Neural cell (in vitro differentiated cells): ENCODE data around the gene FSHR. TPM values are rescaled to one million over a fixed set of nuclear protein-coding genes. Genes with fewer than 3 reads are reported as not detected.
A peak's percentile ranks its signal among the peaks of the same experiment; 100 is the strongest.

ENCODE experiments used
- H2AFZ ChIP-seq: fragments of 200-600, 300-800 bp; sonication (generic), shearing (Covaris generic); 2 replicates; pipeline ENCODE4 v1.6.0; 2014; ENCODE audit warnings: low read depth, mild to moderate bottlenecking, antibody characterized with exemption, low read length, moderate library complexity
- H3F3A ChIP-seq: fragments of 200-600 bp; shearing (Covaris generic); 2 replicates; pipeline ENCODE4 v1.6.1; 2016; ENCODE audit warnings: mild to moderate bottlenecking, moderate library complexity, mixed read lengths, antibody characterized with exemption, low read length; ENCODE audit not compliant: insufficient read depth, poor library complexity, severe bottlenecking
- H3K27ac ChIP-seq: fragments of 200-600, 300-800 bp; sonication (generic), shearing (Covaris generic); 2 replicates; pipeline ENCODE4 v1.5.1; 2014; ENCODE audit warnings: mild to moderate bottlenecking, low read length, moderate library complexity
- H3K27me3 ChIP-seq: fragments of 300-800, 200-600 bp; sonication (generic), shearing (Covaris generic); 2 replicates; pipeline ENCODE4 v1.6.0; 2014; ENCODE audit warnings: mild to moderate bottlenecking, low read depth, low read length, moderate library complexity; ENCODE audit not compliant: insufficient read depth
- H3K36me3 ChIP-seq: fragments of 300-800, 200-600 bp; sonication (generic), shearing (Covaris generic); 2 replicates; pipeline ENCODE4 v1.5.1; 2014; ENCODE audit warnings: mild to moderate bottlenecking, antibody characterized with exemption, low read length, moderate library complexity; ENCODE audit not compliant: insufficient read depth
- H3K4me2 ChIP-seq: fragments of 300-800, 200-600 bp; sonication (generic), shearing (Covaris generic); 2 replicates; pipeline ENCODE4 v1.6.0; 2014; ENCODE audit warnings: mild to moderate bottlenecking, low read length
- H3K4me3 ChIP-seq: fragments of 300-800, 200-600 bp; sonication (generic), shearing (Covaris generic); 2 replicates; pipeline ENCODE4 v1.5.1; 2014; ENCODE audit warnings: mild to moderate bottlenecking, low read length, moderate library complexity
- H3K79me2 ChIP-seq: fragments of 200-600 bp; shearing (Covaris generic); replicated peaks from 2 replicates; pipeline ENCODE4 v1.6.0; 2014; ENCODE audit warnings: mild to moderate bottlenecking, low read length, moderate library complexity; ENCODE audit not compliant: insufficient read depth
- H3K9ac ChIP-seq: fragments of 300-800, 200-600 bp; sonication (generic), shearing (Covaris generic); 2 replicates; pipeline ENCODE4 v1.6.1; 2016; ENCODE audit warnings: mild to moderate bottlenecking, low read length, mixed read lengths
- H3K9me2 ChIP-seq: fragments of 200-600 bp; shearing (Covaris generic); 2 replicates; pipeline ENCODE4 v1.6.1; 2016; ENCODE audit warnings: mild to moderate bottlenecking, low read length, mixed read lengths; ENCODE audit not compliant: insufficient read depth
- H3K9me3 ChIP-seq: fragments of 200-600, 300-800 bp; sonication (generic), shearing (Covaris generic); 2 replicates; pipeline ENCODE4 v1.6.1; 2016; ENCODE audit warnings: mild to moderate bottlenecking, mixed run types, low read length, moderate library complexity, mixed read lengths
- H4K20me1 ChIP-seq: fragments of 200-600 bp; shearing (Covaris generic); 2 replicates; pipeline ENCODE4 v1.6.1; 2016; ENCODE audit warnings: mild to moderate bottlenecking, mixed run types; ENCODE audit not compliant: insufficient read depth
- EP300 ChIP-seq: fragments of 450-650 bp; conservative IDR thresholded peaks from 2 replicates; pipeline ENCODE4 v1.6.1; 2014; ENCODE audit warnings: antibody characterized with exemption, mild to moderate bottlenecking, moderate library complexity; ENCODE audit not compliant: poor library complexity, severe bottlenecking
- EZH2 ChIP-seq: fragments of 200-600, 300-800 bp; shearing (Covaris generic), sonication (generic); IDR thresholded peaks from 2 replicates; pipeline ENCODE4 v1.6.1; 2014; ENCODE audit warnings: antibody characterized with exemption, low read length, borderline replicate concordance, mild to moderate bottlenecking; ENCODE audit not compliant: insufficient read depth, poor library complexity, severe bottlenecking
- MXI1 ChIP-seq: fragments of 450-650 bp; conservative IDR thresholded peaks from 2 replicates; pipeline ENCODE4 v1.6.1; 2014; ENCODE audit warnings: antibody characterized with exemption, mild to moderate bottlenecking; ENCODE audit not compliant: poor library complexity, severe bottlenecking
- POLR2AphosphoS5 ChIP-seq: IDR thresholded peaks from 2 replicates; pipeline ENCODE4 v1.6.1; 2012
- RAD21 ChIP-seq: fragments of 450-650 bp; conservative IDR thresholded peaks from 2 replicates; pipeline ENCODE4 v1.6.1; 2014; ENCODE audit warnings: antibody characterized with exemption, mild to moderate bottlenecking, moderate library complexity
- SMC3 ChIP-seq: fragments of 450-650 bp; conservative IDR thresholded peaks from 2 replicates; pipeline ENCODE4 v1.6.1; 2014; ENCODE audit warnings: antibody characterized with exemption, mild to moderate bottlenecking, moderate library complexity; ENCODE audit not compliant: poor library complexity
- TAF1 ChIP-seq: IDR thresholded peaks from 2 replicates; pipeline ENCODE4 v1.6.1; 2012; ENCODE audit warnings: low read depth
- polyA plus RNA-seq: library from polyadenylated mRNA; depleted of rRNA; stranded (reverse); fragments of >200 nt; gene quantifications from 2 replicates; pipeline ENCODE4 v1.2.3, GENCODE V29; 2014
- TF ChIP-seq, protein P1 (sequence below): IDR thresholded peaks from 2 replicates; pipeline ENCODE4 v1.6.1; 2012; ENCODE audit warnings: borderline replicate concordance
- TF ChIP-seq, protein P2 (sequence below): fragments of 450-650 bp; IDR thresholded peaks from 2 replicates; pipeline ENCODE4 v1.5.1; 2014; ENCODE audit warnings: antibody characterized with exemption, mild to moderate bottlenecking, moderate library complexity; ENCODE audit not compliant: poor library complexity, severe bottlenecking

Gene FSHR
- polyA plus RNA-seq, 1 donor from 2014 or later: not detected

DNA sequence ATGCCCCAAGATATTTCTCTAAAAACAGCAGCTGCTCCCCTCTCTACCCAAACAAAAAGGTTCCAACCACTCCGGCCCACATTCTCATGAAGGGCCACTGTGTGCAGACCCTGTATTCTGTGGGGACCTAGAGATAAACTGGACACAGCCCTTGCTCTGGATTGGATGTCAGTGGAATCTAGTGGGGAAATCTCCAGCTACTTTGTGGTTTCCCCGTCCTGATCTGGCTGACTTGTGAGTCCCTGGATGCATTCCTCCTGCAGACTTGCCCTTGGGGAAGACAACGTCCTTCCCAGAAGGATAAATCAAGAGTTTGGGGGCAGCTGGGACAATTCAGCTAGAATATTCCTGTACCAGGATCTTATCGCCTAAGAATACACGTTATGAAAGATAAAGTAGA is 151.1 kb downstream of the FSHR start:
- H3K9ac ChIP-seq: no peak overlapping the region
- H3K4me2 ChIP-seq: no peak overlapping the region
- no peaks in the 10 kb centered on the region for H3K79me2 ChIP-seq
- H3K9me3 ChIP-seq: no peaks in the 10 kb centered on the region
- H4K20me1 ChIP-seq: no peaks in the 10 kb centered on the region
- H2AFZ ChIP-seq: no peak overlapping the region
- no peaks in the 10 kb centered on the region for H3K36me3 ChIP-seq
- peak overlapping the region; percentile 87 for H3K27ac ChIP-seq
- H3K9me2 ChIP-seq: no peaks in the 10 kb centered on the region
- H3K4me3 ChIP-seq: no peak overlapping the region
- H3F3A ChIP-seq: no peaks in the 10 kb centered on the region
- TF ChIP-seq RAD21: no peak
- TF ChIP-seq SMC3: no peak
- no peak for TF ChIP-seq EP300
- TF ChIP-seq, protein P1, sequence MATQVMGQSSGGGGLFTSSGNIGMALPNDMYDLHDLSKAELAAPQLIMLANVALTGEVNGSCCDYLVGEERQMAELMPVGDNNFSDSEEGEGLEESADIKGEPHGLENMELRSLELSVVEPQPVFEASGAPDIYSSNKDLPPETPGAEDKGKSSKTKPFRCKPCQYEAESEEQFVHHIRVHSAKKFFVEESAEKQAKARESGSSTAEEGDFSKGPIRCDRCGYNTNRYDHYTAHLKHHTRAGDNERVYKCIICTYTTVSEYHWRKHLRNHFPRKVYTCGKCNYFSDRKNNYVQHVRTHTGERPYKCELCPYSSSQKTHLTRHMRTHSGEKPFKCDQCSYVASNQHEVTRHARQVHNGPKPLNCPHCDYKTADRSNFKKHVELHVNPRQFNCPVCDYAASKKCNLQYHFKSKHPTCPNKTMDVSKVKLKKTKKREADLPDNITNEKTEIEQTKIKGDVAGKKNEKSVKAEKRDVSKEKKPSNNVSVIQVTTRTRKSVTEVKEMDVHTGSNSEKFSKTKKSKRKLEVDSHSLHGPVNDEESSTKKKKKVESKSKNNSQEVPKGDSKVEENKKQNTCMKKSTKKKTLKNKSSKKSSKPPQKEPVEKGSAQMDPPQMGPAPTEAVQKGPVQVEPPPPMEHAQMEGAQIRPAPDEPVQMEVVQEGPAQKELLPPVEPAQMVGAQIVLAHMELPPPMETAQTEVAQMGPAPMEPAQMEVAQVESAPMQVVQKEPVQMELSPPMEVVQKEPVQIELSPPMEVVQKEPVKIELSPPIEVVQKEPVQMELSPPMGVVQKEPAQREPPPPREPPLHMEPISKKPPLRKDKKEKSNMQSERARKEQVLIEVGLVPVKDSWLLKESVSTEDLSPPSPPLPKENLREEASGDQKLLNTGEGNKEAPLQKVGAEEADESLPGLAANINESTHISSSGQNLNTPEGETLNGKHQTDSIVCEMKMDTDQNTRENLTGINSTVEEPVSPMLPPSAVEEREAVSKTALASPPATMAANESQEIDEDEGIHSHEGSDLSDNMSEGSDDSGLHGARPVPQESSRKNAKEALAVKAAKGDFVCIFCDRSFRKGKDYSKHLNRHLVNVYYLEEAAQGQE: no peak
- TF ChIP-seq, protein P2, sequence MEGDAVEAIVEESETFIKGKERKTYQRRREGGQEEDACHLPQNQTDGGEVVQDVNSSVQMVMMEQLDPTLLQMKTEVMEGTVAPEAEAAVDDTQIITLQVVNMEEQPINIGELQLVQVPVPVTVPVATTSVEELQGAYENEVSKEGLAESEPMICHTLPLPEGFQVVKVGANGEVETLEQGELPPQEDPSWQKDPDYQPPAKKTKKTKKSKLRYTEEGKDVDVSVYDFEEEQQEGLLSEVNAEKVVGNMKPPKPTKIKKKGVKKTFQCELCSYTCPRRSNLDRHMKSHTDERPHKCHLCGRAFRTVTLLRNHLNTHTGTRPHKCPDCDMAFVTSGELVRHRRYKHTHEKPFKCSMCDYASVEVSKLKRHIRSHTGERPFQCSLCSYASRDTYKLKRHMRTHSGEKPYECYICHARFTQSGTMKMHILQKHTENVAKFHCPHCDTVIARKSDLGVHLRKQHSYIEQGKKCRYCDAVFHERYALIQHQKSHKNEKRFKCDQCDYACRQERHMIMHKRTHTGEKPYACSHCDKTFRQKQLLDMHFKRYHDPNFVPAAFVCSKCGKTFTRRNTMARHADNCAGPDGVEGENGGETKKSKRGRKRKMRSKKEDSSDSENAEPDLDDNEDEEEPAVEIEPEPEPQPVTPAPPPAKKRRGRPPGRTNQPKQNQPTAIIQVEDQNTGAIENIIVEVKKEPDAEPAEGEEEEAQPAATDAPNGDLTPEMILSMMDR: no peak
- TF ChIP-seq EZH2: no peak
- TF ChIP-seq POLR2AphosphoS5: no peak
- H3K27me3 ChIP-seq: no peaks in the 10 kb centered on the region

DNA sequence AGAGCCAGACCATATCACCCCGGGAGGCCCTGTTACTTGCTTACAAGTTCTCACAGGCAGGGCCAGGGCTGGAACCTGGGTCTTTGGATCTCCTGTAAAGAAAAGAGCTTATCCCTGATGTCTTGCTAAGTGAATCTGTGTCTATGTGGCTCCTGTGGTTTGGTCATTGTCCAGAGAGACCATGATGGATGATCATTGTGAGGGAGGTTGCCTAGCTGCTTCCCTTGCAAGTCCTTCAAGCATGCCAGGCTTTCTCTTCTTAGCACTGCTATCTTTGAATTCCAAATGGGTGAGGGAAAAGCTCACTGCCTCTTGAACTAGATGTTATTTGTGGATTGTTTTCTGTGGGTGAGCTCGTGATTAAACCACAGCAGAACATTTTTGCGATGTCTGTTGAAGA is 151.6 kb downstream of the FSHR start:
- Histone ChIP-seq H3K4me2 (no peak overlapping the region), H2AFZ (no peak overlapping the region), H3K79me2 (no peaks in the 10 kb centered on the region), H3F3A (no peaks in the 10 kb centered on the region), H3K4me3 (no peak overlapping the region), H3K9ac (no peak overlapping the region), H3K9me3 (no peaks in the 10 kb centered on the region), H3K27me3 (no peaks in the 10 kb centered on the region), H3K9me2 (no peaks in the 10 kb centered on the region), H3K36me3 (no peaks in the 10 kb centered on the region), H3K27ac (no peak overlapping the region), H4K20me1 (no peaks in the 10 kb centered on the region)
- no peak for TF ChIP-seq POLR2AphosphoS5
- TF ChIP-seq, protein P1: no peak
- no peak for TF ChIP-seq EP300
- no peak for TF ChIP-seq TAF1
- TF ChIP-seq, protein P2: no peak
- no peak for TF ChIP-seq MXI1
- no peak for TF ChIP-seq EZH2
- TF ChIP-seq RAD21: no peak
- TF ChIP-seq SMC3: no peak
